ENCODE data around the gene MPPED2. TPM values are rescaled to one million over a fixed set of nuclear protein-coding genes. Genes with fewer than 3 reads are reported as not detected.

The MPPED2 gene
- total and polyA plus RNA-seq, 2 donors from 2014 or later = 10.8 to 12.9 TPM

DNA sequence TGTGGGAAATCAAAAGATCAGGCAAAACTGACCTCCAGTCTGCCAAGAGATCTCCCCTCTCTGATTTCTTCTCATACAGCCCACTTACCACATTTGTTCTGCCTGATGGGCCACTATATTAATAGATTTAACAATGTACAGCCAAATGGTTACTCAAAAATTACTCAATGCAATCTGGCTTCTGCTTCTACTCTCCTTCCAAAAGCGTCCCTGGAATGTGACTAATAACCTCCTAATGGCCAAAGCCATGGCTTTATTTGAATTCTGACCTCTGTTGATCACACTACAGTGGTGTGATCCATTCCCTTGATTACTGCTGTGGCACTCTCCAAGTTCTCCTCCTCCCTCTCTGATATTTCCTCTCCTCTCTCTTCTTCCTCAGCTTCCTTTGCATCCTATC lies 86.2 kb downstream of the MPPED2 start:
- H3K27me3 ChIP-seq (ENCODE audit: control insufficient read depth, insufficient read depth, low read length) = no peaks in the 10 kb centered on the region
- TF ChIP-seq, protein P1, sequence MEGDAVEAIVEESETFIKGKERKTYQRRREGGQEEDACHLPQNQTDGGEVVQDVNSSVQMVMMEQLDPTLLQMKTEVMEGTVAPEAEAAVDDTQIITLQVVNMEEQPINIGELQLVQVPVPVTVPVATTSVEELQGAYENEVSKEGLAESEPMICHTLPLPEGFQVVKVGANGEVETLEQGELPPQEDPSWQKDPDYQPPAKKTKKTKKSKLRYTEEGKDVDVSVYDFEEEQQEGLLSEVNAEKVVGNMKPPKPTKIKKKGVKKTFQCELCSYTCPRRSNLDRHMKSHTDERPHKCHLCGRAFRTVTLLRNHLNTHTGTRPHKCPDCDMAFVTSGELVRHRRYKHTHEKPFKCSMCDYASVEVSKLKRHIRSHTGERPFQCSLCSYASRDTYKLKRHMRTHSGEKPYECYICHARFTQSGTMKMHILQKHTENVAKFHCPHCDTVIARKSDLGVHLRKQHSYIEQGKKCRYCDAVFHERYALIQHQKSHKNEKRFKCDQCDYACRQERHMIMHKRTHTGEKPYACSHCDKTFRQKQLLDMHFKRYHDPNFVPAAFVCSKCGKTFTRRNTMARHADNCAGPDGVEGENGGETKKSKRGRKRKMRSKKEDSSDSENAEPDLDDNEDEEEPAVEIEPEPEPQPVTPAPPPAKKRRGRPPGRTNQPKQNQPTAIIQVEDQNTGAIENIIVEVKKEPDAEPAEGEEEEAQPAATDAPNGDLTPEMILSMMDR (IDR thresholded peaks at IDR 0.05; ENCODE audit: borderline replicate concordance, extremely low read depth, insufficient read depth) = no peak
- FAIRE-seq = no peak
- no peak overlapping the region for H3K27ac ChIP-seq (ENCODE audit: low read depth in 2 of 2, low read length in 2 of 2)
- H3K4me3 ChIP-seq (ENCODE audit: low read length in 3 of 3) = no peak overlapping the region
- DNase-seq = no peak
- no peak overlapping the region for H3K9ac ChIP-seq (ENCODE audit: low read length in 3 of 3)
- no peaks in the 10 kb centered on the region for H3K36me3 ChIP-seq (ENCODE audit: control insufficient read depth in 2 of 3, insufficient read depth in 3 of 3, low read length in 3 of 3)
- H3K9me3 ChIP-seq (ENCODE audit: control insufficient read depth in 2 of 3, insufficient read depth in 1 of 3, low read length in 3 of 3) = no peaks in the 10 kb centered on the region
- peaks cover 0 to 8% (median 3%) of the 10 kb centered on the region in 3 donors for H3K4me1 ChIP-seq (ENCODE audit: control insufficient read depth in 2 of 3, insufficient read depth in 2 of 3, low read depth in 1 of 3, low read length in 3 of 3)
- intact Hi-C loops (cut with DNase I) = no loop called here

DNA sequence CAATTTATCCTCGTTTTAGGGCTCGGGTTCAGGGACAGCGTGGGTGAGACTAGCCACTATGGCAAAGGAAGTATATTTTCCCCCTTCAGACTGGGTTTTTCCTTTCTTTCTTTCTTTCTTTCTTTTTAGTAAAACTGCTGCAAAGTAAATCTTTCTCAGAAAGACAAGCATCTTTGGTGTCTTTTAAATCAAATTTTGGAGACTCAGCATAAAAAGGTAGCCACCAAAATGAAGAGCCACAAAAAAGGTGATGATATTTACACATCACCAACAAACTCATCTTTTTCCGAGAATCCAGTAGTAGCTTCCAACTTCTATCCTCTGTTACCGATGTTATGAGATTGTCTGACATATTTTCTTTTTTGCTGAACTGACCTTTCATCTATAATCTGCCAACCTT lies 88.6 kb downstream of the MPPED2 start:
- no peaks in the 10 kb centered on the region for H3K27me3 ChIP-seq (ENCODE audit: control insufficient read depth, insufficient read depth, low read length)
- H3K9me3 ChIP-seq (ENCODE audit: control insufficient read depth in 2 of 3, insufficient read depth in 1 of 3, low read length in 3 of 3) = no peaks in the 10 kb centered on the region
- H3K9ac ChIP-seq (ENCODE audit: low read length in 3 of 3) = no peak overlapping the region
- no peaks in the 10 kb centered on the region for H3K36me3 ChIP-seq (ENCODE audit: control insufficient read depth in 2 of 3, insufficient read depth in 3 of 3, low read length in 3 of 3)
- FAIRE-seq (no peak), DNase-seq (no peak)
- H3K27ac ChIP-seq (ENCODE audit: low read depth in 2 of 2, low read length in 2 of 2) = no peak overlapping the region
- TF ChIP-seq, protein P1 (IDR thresholded peaks at IDR 0.05; ENCODE audit: borderline replicate concordance, extremely low read depth, insufficient read depth) = no peak
- H3K4me3 ChIP-seq (ENCODE audit: low read length in 3 of 3) = no peak overlapping the region
- intact Hi-C loops (cut with DNase I) = no loop called here
- H3K4me1 ChIP-seq (ENCODE audit: control insufficient read depth in 2 of 3, insufficient read depth in 2 of 3, low read depth in 1 of 3, low read length in 3 of 3) = peaks cover 0 to 5% (median 0%) of the 10 kb centered on the region in 3 donors

DNA sequence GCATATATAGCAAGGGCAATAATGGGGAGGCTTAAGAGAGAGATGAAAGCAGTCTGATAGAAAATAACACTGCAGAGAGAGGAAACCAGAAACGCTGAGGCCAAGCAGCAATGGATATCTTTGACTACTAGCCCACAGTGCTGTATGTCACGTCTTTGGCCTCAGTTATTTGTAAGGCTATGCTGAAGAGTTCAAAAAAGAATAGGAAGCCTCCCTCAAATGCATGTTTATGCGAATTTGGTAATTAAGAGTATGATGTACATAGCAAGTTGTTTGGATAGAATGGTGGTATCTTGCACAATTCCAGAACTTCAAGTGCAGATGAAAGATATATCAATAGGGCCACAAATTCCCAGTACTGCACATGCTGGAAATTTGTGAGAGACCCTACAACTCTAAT lies 89.2 kb downstream of the MPPED2 start:
- Histone ChIP-seq H3K9me3 (ENCODE audit: control insufficient read depth in 2 of 3, insufficient read depth in 1 of 3, low read length in 3 of 3) (no peaks in the 10 kb centered on the region), H3K4me1 (ENCODE audit: control insufficient read depth in 2 of 3, insufficient read depth in 2 of 3, low read depth in 1 of 3, low read length in 3 of 3) (peaks cover 0 to 5% (median 0%) of the 10 kb centered on the region in 3 donors), H3K27me3 (ENCODE audit: control insufficient read depth, insufficient read depth, low read length) (no peaks in the 10 kb centered on the region), H3K4me3 (ENCODE audit: low read length in 3 of 3) (no peak overlapping the region), H3K9ac (ENCODE audit: low read length in 3 of 3) (no peak overlapping the region), H3K36me3 (ENCODE audit: control insufficient read depth in 2 of 3, insufficient read depth in 3 of 3, low read length in 3 of 3) (no peaks in the 10 kb centered on the region), H3K27ac (ENCODE audit: low read depth in 2 of 2, low read length in 2 of 2) (no peak overlapping the region)
- FAIRE-seq (no peak), DNase-seq (no peak)
- TF ChIP-seq, protein P1 (IDR thresholded peaks at IDR 0.05; ENCODE audit: borderline replicate concordance, extremely low read depth, insufficient read depth) = no peak
- intact Hi-C loops (cut with DNase I) = no loop called here

DNA sequence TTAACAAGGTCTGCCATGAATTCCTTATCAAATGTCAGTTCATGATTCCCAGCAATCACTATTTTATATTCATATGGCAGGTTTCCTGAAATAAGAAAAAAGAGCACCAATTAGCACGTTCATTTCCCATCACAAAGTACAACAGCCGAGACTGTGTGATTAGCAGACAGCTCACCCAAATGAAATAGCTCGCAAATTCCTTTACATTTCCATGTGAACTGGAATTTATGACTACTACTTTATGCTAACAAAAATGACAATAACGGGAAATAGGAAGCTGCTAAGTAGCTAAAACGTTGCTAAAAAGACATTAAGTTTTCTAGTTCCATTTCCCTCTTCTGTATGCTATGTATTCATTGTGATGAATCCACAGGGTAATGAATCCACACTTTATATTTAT lies 90.7 kb downstream of the MPPED2 start:
- FAIRE-seq (no peak), DNase-seq (no peak)
- no peaks in the 10 kb centered on the region for H3K9me3 ChIP-seq (ENCODE audit: control insufficient read depth in 2 of 3, insufficient read depth in 1 of 3, low read length in 3 of 3)
- H3K4me3 ChIP-seq (ENCODE audit: low read length in 3 of 3) = peak overlapping the region in 1 of 3 donors; percentile 16
- no peak overlapping the region for H3K27ac ChIP-seq (ENCODE audit: low read depth in 2 of 2, low read length in 2 of 2)
- TF ChIP-seq, protein P1 (IDR thresholded peaks at IDR 0.05; ENCODE audit: borderline replicate concordance, extremely low read depth, insufficient read depth) = no peak
- H3K36me3 ChIP-seq (ENCODE audit: control insufficient read depth in 2 of 3, insufficient read depth in 3 of 3, low read length in 3 of 3) = no peaks in the 10 kb centered on the region
- H3K4me1 ChIP-seq (ENCODE audit: control insufficient read depth in 2 of 3, insufficient read depth in 2 of 3, low read depth in 1 of 3, low read length in 3 of 3) = peaks cover 0 to 5% (median 0%) of the 10 kb centered on the region in 3 donors
- no peak overlapping the region for H3K9ac ChIP-seq (ENCODE audit: low read length in 3 of 3)
- intact Hi-C loops (cut with DNase I) = no loop called here
- no peaks in the 10 kb centered on the region for H3K27me3 ChIP-seq (ENCODE audit: control insufficient read depth, insufficient read depth, low read length)
